Measurements from ENCODE around the gene NR3C1.

NR3C1 gene

DNA sequence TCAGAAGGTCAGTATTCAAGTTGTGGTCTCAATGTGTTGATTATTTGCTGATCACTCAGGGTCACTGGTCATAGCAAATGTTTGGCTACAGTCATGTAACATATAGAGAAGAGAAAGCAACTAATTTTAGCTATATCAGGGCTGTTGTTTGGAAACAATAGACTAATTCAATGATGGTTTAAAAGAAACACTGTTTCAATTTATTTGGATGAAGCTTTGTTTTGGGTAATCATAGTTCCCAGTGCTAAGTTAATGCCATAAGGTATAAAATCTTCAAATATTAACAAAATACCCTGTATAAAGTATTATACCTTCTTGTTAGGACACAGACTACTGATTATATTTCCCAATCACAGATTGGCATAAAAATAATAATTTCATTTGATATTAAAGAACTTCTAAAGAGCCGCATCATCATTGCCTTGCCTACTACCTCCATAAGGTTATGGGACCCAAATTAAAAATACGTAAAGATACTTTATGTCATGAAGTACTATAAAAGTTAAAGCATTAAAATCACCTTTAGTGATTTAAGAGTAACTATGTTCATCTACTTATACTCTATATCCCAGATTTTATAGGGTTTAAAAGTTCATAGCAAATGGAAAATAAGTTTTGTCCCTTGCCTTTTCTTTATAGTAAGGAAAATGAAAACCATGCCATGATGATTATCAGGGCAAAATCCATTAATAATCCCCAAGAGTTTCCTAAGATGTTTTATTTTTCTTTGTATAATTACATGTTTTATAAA, 6.0 kb downstream of the NR3C1 start:
- DNase-seq, result no peak

DNA sequence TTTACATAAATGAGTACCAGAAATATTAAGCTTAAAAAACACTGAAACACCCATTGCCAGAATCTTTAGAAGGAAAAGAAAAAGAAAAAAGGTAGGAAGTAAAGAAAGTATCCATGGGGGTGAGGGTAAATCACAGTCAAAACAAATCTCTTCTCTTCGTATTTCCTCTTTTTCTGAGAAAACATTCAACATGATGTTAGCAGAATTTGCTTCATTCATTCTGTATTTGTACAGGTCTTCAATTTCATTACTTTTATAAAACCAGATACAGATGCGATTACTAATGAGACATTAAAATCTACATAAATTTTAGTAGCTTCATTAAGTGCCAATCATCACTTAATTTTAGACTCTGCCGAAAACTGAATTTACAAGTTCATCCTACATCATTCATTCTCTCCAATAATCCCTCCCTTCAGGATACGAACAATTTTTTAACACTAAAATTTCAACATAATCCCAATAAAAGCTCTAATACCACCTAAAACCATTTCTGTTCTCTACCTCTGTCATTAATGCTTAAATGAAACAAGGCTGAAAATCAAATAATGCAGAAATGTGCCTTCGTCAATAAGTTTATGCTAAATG, 7.0 kb downstream of the NR3C1 start:
- no peak for DNase-seq

DNA sequence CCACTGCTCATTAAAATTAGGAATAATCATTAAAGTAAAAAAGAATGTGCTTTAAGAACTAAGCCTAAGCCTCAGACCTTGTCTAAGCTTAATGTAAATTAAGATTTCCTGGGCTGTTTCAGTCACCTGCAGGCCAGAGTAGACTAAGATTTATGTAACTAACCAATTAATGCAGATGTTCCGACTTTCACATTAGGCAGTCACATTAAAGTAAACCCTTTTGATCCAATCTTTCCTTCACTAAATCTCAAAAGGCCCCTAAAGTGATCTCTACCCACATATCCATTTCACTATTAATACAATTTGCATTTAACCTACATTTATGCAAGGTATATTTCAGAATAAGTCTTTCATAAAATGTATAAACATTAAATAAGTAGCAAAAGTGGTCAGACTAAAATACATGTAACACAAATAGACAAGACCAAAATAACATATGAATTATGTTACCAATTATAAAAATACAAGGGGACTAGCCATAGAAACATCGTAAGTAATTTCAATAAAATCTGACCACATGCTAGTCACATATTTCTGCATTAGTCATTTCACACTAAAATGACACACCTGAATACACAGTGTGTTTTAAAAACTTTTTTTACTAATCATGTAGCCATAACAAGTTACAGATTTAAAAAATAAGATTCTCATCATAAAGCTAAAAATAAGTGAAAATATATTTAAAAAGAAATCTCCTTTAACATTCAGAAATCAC, 7.7 kb downstream of the NR3C1 start:
- DNase-seq, result no peak

DNA sequence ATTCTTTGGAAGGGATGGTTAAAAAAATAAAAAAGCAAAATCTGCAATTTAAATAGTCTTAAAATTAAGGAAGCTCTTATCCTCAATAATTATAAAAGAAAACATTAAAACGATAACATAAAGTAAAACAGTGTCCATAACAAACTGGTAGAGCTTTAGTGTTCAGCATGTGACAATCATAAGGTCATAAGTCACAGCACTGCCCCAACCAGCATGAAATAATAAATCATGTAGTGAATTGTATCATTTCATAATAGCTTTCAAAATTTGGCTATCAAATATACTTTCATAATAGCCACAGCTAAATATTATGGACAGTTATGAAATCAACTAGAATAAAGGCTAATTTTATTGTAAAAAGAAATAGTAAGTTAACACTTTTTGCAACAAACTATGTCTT, 10.0 kb downstream of the NR3C1 start:
- no peak for DNase-seq

DNA sequence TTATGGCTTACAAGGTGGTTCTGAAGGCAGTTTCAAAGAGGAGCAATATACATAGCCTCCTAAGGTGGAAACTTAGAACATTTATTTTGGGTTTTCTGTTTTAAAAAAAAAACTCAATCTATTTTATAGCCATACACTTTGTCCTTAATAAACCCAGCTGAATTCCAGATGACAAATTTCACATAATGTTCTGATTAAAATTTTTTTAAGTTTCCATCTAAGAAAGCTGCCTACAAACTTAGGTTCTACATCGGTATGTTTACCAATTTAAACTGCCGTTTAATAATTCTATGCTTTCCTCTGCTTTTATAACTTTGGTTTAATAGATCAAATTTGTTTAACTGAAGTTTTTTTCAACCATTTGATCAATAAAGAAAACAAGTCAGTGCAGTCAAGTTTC, 12.5 kb downstream of the NR3C1 start:
- no peak for DNase-seq

DNA sequence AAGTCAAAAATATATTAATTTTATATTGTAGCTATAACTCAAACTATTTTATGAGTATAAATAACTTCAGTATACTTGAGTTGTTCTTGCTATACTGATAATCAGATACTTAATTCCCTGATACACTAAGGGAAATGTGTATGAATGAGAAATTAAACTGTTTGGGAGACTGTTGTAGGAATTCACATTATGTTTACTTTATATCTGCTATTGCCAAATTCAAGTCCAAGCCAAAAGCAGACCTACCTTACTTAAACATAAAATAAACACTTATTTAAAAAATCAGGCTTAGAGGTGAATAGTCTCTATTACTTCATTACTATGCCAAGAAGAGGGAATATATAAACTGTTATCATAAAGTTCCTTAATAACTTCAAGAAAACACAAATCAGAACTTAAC, 13.2 kb downstream of the NR3C1 start:
- no peak for DNase-seq

DNA sequence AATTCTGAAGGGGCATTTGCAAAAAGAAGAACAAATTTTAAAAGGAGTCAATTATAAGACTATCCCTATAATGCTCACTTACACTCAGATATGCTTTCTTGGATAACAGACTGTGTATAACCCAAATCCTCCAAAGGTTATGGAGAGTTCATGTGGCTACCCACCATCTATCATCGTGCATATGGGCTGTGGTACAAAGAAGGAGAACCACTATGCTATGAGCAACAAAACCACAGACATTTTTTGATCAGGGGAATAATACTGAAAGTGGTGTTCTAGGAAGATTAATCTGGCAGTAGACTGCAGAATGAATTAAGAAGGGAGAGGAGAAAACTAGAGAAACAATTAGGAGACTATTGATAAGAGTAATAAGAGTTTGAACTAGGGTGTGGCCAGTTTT, 16.8 kb downstream of the NR3C1 start:
- DNase-seq, result no peak

DNA sequence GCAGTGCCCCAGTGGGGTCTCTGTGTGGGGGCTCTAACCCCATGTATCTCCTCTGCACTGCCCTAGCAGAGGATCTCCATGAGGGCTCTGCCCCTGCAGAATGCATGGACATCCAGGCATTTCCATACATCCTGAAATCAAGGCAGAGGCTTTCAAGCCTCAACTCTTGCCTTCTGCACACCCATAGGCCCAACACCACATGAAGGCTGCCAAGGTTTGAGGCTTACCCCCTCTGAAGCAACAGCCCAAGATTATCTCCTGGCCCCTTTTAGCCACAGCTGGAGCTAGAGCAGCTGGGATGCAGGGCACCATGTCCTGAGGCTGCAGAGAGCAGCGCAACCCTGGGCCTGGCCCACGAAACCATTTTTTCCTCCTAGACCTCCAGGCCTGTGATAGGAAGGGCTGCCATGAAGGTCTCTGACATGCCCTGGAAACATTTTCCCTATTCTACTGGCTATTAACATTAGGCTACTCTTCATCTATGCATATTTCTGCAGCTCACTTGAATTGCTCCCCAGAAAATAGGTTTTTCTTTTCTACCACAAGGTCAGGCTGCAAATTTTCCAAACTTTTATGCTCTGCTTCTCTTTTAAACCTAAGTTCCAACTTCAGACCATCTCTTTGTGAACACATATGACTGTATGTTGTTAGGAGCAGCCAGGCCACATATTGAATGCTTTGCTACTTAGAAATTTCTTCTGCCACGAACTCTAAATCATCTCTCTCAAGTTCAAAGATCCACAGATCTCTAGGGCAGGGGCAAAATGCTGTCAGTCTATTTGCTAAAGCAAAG, 18.4 kb downstream of the NR3C1 start:
- DNase-seq, result no peak

DNA sequence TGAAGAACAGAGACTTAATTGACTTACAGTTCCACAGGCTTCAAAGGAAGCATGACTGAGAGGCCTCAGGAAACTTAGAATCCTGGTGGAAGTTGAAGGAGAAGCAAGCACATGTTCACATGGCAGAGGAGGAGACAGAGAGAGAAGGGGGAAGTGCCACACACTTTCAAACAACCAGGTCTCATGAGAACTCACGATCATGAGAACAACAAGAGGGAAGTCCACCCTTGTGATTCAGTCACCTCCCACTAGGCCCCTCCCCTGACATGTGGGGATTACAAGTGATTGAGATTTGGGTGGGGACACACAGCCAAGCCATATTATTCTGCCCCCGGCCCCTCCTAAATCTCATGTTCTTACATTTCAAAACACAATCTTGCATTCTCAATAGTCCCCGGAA, 19.5 kb downstream of the NR3C1 start:
- DNase-seq, result no peak

DNA sequence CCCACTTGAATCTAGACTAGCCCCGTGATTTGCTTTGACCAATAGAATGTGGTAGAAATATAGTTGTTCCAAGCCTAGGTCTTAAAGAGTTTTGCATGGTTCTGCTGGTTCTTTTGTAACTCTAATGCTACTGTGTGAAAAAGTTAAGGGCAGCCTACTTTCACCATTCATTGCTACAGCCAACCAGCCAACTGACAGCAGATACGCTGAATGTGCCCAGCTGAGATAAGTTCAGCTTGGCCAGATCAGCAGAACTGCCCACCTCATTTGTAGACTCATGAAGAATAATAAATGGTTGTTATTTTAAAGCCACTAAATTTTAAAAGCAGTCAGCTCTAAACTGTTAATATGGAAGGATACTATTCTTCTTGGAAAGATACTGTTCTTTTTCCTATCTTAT, 23.9 kb downstream of the NR3C1 start:
- no peak for DNase-seq

DNA sequence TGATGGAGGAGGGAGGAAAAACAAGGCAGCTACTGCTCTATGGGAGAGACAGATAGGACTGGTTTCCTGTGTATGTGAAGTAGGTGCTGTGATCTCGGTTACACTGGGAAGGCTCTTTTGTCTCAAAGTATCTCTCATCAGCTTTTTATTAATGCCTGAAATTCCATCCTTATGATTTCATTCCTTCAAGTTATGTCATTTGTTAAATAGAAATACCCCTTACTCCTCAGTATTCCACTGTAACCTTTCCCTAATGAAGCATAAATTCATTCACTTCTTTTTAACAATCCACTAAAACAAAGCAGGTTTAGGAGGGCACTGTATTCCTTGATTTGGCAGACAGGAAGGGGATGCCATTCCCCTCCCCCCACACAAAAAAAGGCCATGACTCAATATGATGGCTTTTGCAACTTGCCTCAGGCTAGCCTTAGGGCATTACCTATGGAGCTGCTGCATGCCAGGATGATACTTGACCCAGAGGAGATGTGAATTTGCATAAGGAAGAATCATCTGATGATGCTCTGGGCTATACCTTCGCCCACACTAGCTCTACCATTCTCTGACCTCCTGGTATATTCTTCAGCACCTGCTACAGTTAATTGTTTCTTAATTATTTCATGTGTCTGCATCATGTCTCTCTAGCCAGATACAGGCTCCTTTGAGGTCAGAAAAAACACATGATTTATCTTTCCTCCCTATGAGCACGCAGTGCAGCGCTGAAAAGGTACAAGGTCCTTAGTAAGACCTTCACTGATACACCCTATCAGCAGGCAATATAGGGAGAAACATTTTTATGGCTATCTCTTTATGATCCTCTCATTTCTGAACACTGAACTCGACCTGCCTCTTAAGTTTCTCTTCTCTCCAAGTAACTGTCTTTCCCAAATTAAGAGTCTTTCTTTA, 26.3 kb downstream of the NR3C1 start:
- DNase-seq, result no peak

DNA sequence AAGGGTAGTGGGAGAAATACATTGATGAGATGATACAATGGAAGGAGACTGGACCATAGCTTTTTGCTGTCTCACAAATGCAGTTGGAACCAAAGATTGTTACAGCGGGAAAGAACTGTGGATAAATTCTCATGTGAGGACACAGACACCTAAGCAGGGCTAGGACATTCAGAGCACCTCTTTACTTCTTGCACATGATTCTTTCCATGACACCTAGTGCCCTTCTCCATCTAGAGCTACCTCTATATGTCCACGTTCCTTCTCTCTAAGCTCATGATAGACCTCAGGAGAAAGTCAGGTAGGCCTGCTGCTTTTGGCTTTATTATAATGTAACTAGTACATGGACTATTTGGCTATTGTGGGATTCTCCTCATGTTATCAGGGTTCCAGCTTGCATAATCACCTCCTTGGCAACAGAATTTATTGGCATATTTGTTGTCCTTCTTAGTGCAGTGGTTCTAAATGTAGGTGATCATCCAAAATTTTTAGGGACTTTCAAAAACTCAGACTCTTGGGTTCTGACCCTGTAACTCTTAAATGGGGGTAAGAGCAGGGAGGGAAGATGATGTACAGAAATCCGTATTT, 27.2 kb downstream of the NR3C1 start:
- no peak for DNase-seq

DNA sequence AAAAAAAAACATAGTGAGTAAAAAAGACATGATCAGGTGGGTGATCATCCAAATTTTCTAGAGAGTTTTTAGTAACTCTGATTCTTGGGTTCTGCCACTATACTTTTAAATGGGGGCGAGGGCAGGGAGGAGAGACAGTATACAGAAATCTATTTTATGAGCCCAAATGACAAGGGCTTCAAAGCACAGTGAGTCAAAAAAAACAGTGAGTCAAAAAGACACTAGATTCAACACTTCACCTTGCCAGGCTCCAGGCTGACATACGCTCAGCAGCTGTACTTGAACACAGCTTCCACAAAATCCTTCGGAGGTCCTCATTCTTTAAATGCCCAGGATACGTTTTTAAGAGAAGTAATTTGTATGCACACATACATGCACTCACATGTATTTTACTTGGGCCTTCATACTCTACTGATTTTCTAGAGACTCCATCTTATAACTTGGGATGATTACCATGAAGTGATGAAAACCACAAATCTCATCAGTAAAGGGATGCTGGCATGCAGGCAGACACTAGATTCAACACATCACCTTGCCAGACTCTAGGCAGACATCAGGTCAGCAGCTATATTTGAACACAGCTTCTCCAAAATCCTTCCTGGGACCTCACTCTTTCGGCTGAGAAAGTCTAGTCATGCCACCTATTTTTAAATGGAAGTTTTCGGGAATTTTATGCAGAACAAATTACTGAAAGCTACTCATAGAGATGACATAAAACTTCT, 28.8 kb downstream of the NR3C1 start:
- DNase-seq, result no peak

DNA sequence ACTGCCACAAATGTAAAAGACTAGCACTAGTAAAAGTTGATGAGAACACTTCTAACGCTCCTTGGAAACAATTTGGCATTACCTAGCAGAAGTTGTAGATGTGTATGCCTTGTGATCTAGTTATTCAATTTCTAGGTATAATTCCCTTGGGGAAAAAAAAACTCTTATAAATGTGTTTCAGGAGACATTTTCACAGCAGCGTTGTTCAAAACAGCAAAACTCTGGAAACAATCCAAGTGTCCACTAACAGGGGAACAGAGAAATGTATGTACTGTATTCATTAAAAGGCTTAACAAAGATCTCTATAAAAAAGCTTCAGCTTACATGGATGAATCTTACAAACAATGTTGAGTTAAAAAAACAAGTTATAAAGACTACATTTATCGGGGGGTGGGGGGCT, 30.4 kb downstream of the NR3C1 start:
- DNase-seq, result no peak

DNA sequence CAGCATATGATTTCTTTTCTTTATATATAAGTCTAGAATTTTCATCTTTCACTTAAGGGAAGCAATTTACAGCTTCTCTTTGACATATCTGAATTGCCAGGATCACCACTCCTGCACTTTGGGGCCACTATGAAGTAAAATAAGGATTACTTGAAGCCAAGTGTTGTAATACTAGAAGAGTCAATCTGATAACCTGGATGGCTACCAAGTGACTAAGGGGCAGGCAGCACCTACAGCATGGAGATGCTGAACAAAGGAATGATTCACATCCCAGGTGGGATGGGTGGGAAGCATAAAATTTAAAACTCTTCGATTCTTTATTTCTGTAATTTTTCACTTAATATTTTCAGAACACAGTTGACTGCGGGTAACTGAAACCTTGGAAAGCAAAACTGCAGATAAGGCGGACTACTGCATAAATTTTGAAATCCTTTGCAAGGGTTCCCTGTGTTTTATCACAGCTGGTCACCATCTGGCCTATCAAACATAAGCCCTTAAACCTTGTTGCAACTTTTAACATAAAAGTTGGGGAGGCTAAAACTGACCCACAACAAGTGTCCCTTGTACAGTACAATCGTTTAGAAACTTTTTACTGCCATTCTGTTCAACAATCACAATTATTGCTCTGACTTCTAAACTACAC, 31.2 kb downstream of the NR3C1 start:
- no peak for DNase-seq

DNA sequence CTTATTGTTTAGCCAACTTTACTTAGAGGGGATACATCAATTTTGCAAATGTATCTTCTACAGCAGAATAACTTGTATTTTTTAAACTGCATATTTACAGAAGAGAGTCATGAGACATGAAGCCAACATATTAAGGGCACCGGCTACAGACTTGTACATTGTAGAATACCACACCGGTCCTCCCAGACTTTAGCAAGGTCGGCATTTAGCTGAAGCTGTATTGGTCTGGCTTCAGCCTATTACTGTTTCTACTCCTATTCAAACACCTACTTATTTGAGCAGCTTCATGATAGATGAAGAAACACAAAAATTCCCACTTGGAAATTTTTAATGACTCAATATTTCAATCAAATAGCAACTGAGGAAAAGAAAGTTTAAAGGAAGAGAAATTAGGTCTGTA, 33.0 kb downstream of the NR3C1 start:
- no peak for DNase-seq

DNA sequence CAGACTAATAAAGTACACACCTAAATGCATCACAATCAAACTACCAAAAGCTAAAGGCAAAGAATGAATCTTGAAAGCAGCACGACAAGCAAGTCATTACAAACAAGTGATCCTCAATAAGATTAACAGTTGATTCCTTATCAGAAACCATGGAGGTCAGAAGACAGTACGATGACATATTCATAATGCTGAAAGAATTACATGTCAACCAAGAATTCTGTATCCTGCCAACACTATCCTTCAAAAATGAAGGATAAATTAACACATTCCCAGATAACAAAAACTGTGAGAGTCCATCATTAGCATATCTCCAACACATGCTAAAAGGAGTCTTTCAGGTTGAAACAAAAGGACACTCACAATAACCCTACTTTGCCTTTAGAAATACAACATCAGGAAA, 39.4 kb downstream of the NR3C1 start:
- DNase-seq, result no peak

DNA sequence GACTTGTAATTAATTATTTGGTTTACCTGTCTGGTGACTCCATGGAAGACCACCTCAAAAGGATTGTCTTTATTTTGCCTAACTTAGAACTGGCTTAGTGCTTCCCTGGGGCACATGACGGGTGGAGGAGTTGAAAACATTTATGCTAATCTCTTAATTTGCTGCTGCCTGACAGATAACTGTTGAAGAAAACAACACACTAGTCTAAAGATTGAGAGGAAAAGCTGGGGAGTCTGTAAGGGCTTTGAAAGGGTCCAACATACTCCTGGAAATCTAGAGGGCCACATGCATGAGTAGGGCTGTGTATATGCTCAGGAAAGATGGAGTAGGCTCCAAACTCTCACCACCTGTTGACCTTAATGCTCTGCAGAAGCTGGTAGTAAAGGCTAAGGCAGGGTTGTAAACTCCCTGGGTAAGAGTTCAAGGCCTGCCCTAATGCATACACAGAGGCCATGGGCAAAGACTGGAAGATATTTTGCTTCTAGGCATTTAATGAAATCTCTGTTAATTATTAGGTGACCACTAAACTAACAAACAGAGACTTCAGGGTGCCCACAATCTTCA, 40.7 kb downstream of the NR3C1 start:
- DNase-seq, result no peak

DNA sequence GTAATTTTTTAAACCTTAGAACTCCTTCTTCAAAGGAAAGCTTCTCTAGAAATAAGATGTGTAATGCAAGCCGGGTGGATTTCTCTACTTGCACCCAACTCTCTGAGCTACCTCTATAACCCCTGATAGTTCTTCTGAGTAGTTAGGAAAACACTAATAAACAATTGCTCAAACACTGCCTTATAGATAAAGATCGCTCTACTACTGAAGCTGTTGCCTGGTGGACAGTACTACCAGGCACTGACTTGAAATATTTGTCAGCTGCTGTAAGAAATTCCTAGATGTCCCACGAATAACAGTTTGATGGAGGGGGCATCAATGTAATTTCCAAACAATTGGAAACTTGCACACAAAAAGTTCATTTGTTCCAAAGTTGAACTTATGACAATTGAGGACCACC, 42.0 kb downstream of the NR3C1 start:
- DNase-seq, result no peak

DNA sequence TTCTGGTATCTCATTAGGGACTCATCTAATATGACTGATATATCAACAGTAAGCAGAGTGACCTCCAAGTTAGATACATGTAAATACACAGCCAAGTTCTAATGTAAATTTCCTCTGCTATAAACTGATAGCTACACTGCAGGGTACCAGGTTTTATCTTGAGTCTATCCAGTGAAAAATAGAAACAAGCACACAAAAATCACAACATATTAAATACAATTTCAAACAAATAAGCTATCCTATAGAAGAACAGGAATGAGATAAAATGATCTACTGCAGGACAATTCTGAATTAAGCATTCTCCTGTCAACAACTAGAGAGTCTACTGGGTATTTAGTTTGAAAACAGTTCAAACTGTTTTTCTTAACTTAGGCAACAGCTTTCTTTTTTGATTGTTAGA, 42.7 kb downstream of the NR3C1 start:
- DNase-seq, result no peak

DNA sequence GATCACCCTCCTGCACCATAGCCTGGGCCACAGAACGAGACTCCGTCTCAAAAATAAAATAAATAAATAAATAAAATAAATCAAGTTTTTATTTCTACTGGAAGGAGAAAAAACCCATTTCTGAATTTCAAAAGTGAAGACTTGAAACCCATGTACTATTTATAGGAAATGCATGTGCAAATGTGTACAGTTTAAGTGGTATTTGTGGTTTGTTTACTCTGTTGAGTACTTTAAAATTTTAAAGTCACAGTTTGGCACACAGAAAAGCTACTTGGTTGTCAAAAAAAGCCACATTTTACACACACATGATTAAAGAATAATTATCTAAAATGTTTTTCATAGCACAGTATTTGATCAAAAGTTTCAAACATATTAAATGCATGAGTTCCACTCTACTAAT, 43.6 kb downstream of the NR3C1 start:
- no peak for DNase-seq
